Colonic mucosa (tissue), 4 donors: Measurements from ENCODE around the gene EIF6. TPM values are rescaled to one million over a fixed set of nuclear protein-coding genes. Genes with fewer than 3 reads are reported as not detected.
"Not testable (repeated sequence)": the region's sequence is repeated elsewhere in the genome, so short reads cannot be mapped to it uniquely, and the experiment has no call there.

Experiments used
- DNase-seq: peaks from one replicate; pipeline ENCODE4 v3.0.0-alpha.2; 2020
- H3K27ac ChIP-seq: fragments of 200-600 bp; one replicate; pipeline ENCODE4 v1.8.0; 2021
- H3K27me3 ChIP-seq: fragments of 200-600 bp; one replicate; pipeline ENCODE4 v1.8.0; 2021
- H3K36me3 ChIP-seq: fragments of 200-600 bp; one replicate; pipeline ENCODE4 v1.8.0; 2021
- H3K4me1 ChIP-seq: fragments of 200-600 bp; one replicate; pipeline ENCODE4 v1.8.0; 2021; ENCODE audit warnings: mild to moderate bottlenecking
- H3K4me3 ChIP-seq: fragments of 200-600 bp; one replicate; pipeline ENCODE4 v1.8.0; 2021
- H3K9ac ChIP-seq, 2 donors: one replicate each; pipeline ENCODE4 v1.7.0; 2013; ENCODE audit warnings: control low read depth in 2 of 2, low read depth in 2 of 2, low read length in 2 of 2
- H3K9me3 ChIP-seq: fragments of 200-600 bp; one replicate; pipeline ENCODE4 v1.8.0; 2021
- intact Hi-C: fragments of 100-400 bp; cut with DNase I; formaldehyde crosslinking; loops from one replicate; pipeline ENCODE4 v1.14.1; 2022
- total RNA-seq, 2 donors: library from RNA; stranded (reverse); fragmentation: NEBNext Ultra II Directional in 1 of 2; extraction: Animal tissue kit (Norgen Biotek cat#: 25700) in 1 of 2; gene quantifications; one replicate each; pipeline ENCODE4 v1.2.1, GENCODE V29; 2021
- TF ChIP-seq, protein P1 (sequence below): fragments of 200-600 bp; IDR thresholded peaks from one replicate; pipeline ENCODE4 v1.8.0; 2022; ENCODE audit warnings: antibody characterized with exemption, mild to moderate bottlenecking
- donor health status: healthy.
- donor health status: DM: no; HTN: no; CAD: no.
- donor health status: DM: no; HTN: no; CAD: no.

EIF6 gene
- total RNA-seq, 2 donors from 2014 or later = 163 to 194 TPM

DNA sequence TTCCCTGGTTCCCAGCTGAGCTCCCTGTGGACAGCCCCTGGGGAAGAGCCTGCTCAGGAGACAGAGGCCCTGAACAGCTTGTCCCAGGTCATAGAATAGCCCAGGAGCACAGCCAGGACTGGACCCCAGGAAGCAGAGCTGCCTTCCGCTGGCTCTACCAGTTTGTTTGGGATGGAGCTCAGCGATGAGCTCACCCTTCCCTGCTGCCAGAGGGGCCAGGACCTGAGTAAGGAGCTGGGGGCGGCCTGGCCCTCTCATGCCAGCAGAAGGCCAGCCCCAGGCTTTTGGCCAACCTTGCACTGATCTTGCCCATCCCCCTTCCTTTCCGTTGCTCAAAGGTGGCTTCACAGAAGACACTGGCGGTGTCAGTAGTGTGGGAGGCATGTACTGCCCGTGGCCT lies 24.1 kb downstream of the EIF6 start:
- H3K9ac ChIP-seq = no peak overlapping the region
- no peaks in the 10 kb centered on the region for H3K27me3 ChIP-seq
- intact Hi-C loops = no loop called here
- TF ChIP-seq, protein P1, sequence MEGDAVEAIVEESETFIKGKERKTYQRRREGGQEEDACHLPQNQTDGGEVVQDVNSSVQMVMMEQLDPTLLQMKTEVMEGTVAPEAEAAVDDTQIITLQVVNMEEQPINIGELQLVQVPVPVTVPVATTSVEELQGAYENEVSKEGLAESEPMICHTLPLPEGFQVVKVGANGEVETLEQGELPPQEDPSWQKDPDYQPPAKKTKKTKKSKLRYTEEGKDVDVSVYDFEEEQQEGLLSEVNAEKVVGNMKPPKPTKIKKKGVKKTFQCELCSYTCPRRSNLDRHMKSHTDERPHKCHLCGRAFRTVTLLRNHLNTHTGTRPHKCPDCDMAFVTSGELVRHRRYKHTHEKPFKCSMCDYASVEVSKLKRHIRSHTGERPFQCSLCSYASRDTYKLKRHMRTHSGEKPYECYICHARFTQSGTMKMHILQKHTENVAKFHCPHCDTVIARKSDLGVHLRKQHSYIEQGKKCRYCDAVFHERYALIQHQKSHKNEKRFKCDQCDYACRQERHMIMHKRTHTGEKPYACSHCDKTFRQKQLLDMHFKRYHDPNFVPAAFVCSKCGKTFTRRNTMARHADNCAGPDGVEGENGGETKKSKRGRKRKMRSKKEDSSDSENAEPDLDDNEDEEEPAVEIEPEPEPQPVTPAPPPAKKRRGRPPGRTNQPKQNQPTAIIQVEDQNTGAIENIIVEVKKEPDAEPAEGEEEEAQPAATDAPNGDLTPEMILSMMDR = no peak
- no peaks in the 10 kb centered on the region for H3K9me3 ChIP-seq
- no peak overlapping the region for H3K4me3 ChIP-seq
- no peak overlapping the region for H3K27ac ChIP-seq
- DNase-seq = no peak
- no peaks in the 10 kb centered on the region for H3K36me3 ChIP-seq
- peaks cover 5% of the 10 kb centered on the region for H3K4me1 ChIP-seq

- no peaks in the 10 kb centered on the region for H3K36me3 ChIP-seq
- DNase-seq = no peak
- no peak overlapping the region for H3K9ac ChIP-seq
- H3K4me3 ChIP-seq = no peak overlapping the region
- no peaks in the 10 kb centered on the region for H3K27me3 ChIP-seq
- TF ChIP-seq, protein P1 = no peak
- no peak overlapping the region for H3K27ac ChIP-seq
- intact Hi-C loops = no loop called here
- H3K9me3 ChIP-seq = no peaks in the 10 kb centered on the region
- H3K4me1 ChIP-seq = no peaks in the 10 kb centered on the region
Observed at GRCh38 chr20:35257175-35257909, 27.2 kb downstream of the EIF6 start.

DNA sequence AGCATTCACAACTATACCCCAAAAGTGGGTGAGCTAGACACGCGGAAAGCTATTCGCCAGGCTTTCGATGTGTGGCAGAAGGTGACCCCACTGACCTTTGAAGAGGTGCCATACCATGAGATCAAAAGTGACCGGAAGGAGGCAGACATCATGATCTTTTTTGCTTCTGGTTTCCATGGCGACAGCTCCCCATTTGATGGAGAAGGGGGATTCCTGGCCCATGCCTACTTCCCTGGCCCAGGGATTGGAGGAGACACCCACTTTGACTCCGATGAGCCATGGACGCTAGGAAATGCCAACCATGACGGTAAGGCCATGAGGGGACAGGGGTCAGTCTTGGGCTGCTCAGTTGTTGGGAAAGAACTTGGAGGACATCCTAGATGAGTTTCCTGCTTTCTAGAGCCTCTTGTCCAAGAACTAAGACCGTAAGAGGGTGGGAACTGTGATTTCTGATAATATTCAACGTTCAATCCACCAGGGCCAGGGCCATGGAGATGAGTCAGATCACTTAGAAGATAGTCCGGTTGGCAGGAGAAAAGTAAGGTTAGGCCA lies 30.0 kb downstream of the EIF6 start:
- H3K27me3 ChIP-seq = no peaks in the 10 kb centered on the region
- no peaks in the 10 kb centered on the region for H3K4me1 ChIP-seq
- DNase-seq = no peak
- no peak overlapping the region for H3K9ac ChIP-seq
- H3K27ac ChIP-seq = no peak overlapping the region
- intact Hi-C loops = no loop called here
- H3K4me3 ChIP-seq = no peak overlapping the region
- H3K9me3 ChIP-seq = no peaks in the 10 kb centered on the region
- H3K36me3 ChIP-seq = no peaks in the 10 kb centered on the region
- TF ChIP-seq, protein P1 = no peak

DNA sequence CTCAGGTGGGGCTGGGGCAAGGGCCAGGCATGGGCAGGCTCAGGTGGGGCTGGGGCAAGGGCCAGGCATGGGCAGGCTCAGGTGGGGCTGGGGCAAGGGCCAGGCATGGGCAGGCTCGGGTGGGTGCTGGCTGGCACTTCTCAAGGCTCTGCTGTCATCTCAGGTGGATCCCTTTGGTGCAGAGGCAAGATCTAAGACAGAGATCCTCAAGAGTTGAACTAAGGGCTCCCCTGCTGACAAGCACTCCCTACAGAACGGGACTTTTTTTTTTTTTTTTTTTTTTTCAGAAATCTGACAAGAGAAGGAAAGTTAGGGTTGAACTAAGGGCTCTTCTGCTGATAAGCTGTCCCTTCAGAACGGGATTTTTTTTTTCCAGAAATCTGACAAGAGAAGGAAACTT lies 31.6 kb downstream of the EIF6 start:
- no peak for DNase-seq
- Histone ChIP-seq H3K27ac (no peak overlapping the region), H3K4me1 (no peaks in the 10 kb centered on the region), H3K36me3 (no peaks in the 10 kb centered on the region), H3K9me3 (no peaks in the 10 kb centered on the region), H3K9ac (no peak overlapping the region), H3K4me3 (no peak overlapping the region), H3K27me3 (no peaks in the 10 kb centered on the region)
- TF ChIP-seq, protein P1 = no peak
- intact Hi-C loops = no loop called here

DNA sequence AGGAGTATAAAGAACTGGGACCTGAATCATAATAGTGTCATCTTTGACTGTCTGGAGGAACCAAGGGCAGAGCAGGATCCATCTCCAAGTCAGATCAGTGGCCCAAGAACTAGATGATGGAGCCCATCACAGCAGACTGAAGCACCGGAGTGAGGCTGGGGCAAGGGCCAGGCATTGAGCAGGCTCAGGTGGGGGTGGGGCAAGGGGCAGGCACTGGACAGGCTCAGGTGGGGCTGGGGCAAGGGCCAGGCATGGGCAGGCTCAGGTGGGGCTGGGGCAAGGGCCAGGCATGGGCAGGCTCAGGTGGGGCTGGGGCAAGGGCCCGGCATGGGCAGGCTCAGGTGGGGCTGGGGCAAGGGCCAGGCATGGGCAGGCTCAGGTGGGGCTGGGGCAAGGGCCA lies 32.0 kb downstream of the EIF6 start:
- H3K27me3 ChIP-seq, DNase-seq, H3K4me3 ChIP-seq, H3K9me3 ChIP-seq, H3K9ac ChIP-seq, H3K4me1 ChIP-seq, H3K27ac ChIP-seq, intact Hi-C loops, H3K36me3 ChIP-seq: not testable (repeated sequence)

DNA sequence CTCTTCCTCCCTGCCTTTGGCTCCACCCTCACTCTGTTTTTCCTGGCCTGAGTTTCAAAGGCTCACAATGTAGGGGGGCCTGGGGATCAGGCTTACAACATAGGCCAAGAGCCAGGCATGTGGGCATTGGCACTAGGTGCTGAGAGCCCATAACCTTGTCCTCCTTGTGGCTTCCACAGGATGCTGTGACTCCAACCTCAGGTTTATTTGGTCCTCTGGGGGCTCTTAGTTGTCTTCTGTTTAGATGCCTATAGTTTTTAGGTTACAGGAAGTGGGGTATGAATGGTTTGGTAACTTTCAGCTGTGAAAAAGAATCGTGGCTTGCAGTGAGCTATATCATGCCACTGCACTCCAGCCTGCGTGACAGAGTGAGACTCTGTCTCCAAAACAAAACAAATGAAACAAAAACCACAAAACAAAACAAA lies 32.5 kb downstream of the EIF6 start:
- no peaks in the 10 kb centered on the region for H3K36me3 ChIP-seq
- H3K4me3 ChIP-seq = no peak overlapping the region
- no peak for DNase-seq
- TF ChIP-seq, protein P1 = no peak
- H3K9me3 ChIP-seq = no peaks in the 10 kb centered on the region
- H3K27ac ChIP-seq = no peak overlapping the region
- intact Hi-C loops = no loop called here
- H3K27me3 ChIP-seq = no peaks in the 10 kb centered on the region
- peak overlapping the region in 1 of 2 donors; percentile 20 for H3K9ac ChIP-seq
- H3K4me1 ChIP-seq = no peaks in the 10 kb centered on the region
